ENCODE results near the gene MAPK11.

The MAPK11 gene

DNA sequence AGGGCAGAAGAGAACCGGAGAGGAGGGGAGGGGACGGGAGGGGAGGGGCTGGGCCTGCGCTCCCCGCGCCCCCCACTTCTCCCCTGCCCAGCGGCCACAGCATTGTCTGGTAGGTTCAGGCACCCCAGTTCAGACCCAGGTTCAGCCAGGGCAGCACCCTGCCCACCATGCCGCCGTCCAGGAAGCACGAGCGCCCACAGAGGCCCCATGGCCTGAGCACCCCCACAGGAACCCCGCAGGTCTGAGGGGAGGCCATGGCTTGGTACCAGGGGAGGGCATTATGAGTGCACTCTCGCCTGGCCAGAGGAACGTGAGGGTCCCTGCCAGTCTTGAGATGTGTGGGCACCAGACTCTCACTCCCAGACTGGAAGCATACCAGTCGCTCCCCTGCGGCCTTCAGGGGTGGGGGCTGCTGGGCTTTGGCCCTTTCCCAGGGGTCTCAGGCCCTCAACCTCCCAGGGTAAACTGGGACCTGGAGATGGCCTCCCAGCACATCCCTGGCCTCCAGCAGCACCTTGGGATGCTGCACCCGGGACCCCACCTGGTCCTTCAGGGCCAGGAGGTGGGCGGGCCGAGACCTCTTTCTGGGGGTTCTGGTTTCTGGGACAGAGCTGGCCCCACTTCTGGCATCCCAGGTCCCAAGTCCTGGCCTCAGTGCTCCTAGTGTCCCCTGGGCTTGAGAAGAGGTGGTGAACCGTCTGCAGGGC is 37.9 kb upstream of the MAPK11 start:
- DNase-seq, result no peak

DNA sequence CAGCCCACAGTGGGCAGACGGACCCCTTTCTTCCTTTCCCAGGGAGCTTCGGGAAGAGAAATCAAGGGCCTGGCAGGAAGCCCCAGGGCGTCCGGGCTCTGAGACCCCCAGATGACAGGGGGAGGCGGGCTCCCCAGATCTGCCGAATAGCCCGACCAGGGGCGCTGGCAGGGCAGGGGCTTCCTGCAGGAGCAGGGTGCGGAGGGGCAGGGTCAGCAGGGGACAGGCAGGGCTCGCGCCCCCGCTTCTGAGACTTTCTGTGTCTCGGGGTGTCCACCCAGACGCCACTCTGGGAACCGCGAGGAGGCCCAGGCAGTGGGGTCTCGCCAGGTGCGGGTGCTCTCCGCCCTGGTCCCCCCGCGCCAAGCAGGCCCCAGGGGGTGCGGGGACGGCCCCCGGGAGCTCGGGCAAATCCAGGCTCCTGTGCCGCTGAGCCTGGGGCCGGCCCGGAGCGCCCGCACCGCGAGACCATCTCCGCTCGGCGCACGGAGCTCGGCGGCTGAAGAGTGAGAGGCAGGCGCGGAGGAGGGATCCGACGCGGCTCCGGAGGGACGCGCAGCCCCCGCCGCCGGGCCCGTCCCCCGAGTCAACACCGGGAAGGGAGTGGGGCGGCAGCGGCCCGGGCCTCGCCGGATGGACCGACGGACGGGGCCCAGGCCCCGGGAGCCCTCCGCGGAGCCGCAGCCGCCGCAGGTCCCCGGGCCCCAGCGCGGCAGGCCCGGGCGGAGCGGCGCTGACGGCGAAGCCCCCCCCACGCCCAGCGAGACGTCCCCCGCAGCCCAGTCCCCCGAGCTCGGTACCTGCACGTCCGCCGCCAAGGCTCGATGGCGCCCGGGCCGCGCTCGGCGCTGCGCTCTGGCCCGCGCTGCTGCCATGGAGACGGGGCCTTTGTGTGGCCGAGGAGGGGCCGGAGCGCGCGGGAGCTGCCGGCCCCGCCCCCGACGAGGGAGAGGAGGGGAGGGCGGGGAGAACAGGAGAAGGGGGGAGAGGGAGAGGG is 36.9 kb upstream of the MAPK11 start, which contains the start of gene PLXNB2:
TSS of gene PLXNB2 (minus strand) at position 894 of the 997 bp plus-strand sequence. CDS start 17,062 bp downstream, outside the sequence.
- DNase-seq, result peak; percentile 47

GRCh38 chr22:50305923-50306566 is 35.9 kb upstream of the MAPK11 start:
- peak; percentile 89 for DNase-seq

DNA sequence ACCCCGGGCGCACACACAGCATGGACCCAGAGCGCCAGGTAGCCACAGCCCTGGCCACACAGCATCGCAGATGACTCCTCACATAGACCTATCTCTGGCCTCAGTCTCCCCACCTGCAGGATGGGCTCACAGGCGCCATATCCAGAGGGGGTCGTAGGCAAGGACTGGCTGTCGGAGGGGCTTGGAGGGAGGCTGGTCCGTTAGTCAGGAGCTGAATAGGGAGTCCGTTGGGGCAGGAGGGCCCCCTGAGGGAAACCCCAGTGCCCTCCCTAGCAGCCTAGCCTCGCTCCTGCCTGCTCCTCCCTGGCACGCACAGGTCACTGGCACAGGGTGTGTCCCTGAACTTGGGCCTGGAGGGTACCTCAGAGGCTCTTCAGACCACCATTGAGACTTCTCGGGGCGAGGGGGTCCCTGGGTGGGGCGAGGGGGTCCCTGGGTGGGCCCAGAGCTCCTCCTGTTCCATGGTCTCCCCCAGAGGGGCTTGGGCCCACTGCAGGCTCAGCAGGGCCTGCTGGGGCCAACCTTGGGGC is 35.3 kb upstream of the MAPK11 start:
- DNase-seq, result peak; percentile 77

GRCh38 chr22:50304528-50305392 is 34.6 kb upstream of the MAPK11 start:
- peak; percentile 83 for DNase-seq

GRCh38 chr22:50303848-50304527 is 33.8 kb upstream of the MAPK11 start:
- DNase-seq, result no peak

DNA sequence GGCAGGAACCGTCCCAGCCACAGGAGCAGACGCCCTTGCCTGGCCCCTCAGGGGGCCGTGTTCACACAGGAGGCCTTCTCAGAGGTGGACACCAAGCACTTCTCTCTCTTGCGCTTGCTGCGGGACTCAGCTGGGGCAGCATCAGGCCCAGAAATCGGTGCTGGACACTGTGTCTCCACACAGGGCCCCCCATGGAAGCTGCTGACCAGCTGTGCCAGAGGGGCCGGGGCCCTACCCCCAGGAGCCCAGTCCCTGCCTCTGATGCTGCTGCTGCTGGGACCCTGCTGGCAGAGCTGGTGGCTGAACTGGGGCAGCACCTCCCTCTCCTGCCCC is 33.3 kb upstream of the MAPK11 start:
- no peak for DNase-seq

DNA sequence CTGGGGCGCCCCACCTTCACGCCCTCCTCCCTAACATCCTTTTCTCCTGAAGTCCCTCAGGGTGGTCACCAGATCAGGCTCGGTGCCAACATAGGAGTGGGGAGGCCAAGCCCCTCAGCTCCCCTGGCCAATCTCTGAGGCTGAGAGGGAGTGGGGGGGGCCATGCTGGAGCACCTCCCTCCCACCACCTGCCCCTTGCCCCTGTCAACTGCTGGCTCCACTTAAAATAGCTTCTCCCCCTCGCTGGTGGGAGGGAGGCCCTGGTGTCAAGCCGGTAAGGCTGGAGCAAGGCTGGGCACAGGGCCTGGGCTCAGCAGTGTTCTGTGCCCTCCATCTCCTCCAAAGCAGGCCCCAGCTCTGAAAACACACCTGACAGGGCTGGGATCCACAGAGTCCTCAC is 32.4 kb upstream of the MAPK11 start:
- DNase-seq, result no peak

DNA sequence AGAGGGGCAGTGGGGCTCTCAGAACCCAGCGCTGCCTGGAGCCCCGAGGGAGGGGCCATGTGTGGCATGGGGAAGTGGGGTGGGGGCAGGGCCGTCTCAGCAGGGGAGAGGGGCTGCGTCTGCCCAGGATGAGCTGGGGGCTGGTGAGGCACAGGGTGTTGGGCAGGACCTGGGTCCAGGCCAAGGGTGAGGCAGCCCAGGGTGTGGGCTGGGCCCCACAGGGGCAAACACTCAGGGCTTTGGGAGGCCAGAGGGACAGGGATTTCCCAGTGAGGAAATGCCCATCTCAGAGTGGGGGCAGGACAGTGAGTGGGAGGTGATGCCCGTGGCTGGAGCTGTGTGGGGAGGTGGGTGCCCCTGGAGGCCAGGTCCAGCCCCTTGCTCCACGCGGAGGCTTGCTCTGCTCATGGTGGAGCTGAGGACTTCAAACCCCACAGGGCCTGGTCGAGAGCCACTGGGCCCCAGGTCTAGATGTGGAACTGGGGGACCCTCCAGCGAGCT is 31.9 kb upstream of the MAPK11 start:
- DNase-seq, result no peak

DNA sequence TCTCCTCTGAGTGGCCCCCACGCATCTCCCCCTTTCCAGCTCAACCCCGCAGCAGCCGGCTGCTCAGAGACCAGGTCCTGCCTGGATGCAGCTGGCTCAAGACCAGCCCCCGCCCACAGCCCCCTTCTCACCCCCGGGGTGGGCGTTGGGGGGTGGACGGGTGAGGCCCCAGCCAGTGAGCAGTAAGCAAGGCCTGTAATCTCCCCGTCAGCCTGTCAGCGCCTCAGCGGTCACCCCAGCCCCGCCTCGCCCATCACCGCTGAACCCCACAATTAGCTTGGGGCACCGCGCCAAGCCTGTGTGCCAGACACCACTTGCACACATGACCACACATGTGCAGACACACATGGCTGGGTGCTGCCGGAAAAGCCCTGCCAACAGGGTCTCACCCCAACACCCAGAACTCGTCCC is 31.4 kb upstream of the MAPK11 start:
- DNase-seq, result no peak

GRCh38 chr22:50300620-50301257 is 30.6 kb upstream of the MAPK11 start:
- DNase-seq, result no peak

DNA sequence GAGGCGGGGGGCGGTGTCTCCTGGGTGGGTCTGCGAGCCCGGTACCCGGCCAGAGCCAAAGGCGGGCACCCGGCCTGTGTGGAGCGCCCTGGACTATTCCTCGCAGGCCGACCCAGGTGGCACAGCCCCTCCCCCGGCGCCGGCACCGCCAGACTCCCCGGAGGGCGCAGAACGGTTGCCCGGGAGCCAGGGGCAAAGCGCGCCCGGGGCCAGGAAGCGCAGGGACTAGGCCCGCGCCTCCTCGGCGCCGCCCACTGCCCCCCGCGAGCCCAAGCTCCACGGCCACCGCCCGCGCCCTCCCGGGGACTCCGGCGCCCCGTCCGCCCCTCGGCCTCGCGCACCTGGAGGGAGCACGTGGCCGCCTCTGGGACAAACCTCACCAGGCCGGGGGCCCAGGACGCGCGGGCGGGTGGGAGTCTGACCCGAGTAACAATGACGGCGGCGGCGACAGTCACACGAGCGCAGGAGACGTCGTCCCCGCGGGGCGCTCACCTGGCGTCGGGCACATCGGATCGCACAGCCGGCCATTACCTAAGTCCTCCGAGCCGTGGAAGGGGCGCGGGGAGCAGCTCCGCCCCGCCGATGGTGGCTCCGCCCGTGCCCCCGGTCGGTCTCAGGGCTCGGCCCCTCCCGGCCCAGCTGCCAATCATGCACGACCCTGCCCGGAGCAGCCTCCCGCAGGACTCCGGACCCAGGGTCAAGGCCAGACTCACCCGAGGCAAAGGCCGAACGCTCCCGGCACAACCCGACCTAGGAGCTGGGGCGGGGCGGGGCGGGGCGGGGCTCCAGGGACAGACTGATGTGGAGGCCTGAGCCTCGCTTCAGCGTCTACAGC is 29.8 kb upstream of the MAPK11 start:
- DNase-seq, result no peak

DNA sequence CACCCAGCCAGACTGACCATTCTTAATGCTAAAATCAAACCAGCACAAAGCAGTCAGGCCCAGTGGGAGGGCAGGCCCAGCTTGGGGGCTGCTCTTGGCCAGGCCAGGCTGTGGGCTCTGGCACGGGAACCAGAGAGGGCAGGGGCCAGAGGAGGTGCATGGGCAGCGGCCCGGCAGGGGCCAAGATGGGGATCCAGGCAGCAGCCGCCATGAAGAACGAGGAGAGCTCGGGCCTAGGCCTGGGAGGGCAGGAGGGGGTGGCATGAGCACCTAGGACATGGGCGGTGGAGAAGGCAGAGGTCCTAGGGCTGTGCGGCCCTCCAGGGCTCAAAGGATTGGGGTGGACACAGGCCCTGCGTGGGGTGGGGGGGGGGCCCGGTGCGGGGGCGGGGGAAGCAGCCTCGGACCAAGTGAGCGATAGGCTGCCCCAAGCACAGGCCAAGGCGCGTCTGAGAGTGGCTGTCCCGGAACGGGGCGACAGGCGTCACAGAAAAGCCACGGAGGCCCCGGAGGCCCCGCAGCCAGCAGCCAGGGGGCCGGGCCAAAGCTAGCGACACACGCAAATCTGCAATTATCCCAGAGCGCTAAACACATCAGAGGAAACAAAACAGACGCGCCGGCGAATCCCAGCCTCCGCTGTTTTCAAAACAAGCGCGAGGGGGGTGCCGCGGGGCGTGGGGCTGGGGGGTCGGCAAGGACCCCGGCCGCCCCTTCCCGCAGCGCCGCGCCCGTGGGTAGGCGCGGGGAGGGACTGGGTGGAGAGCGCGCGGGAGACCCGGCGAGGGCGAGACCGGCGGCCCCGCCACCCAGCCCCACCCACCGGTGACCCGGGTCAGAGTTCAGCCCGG is 29.0 kb upstream of the MAPK11 start:
- no peak for DNase-seq

DNA sequence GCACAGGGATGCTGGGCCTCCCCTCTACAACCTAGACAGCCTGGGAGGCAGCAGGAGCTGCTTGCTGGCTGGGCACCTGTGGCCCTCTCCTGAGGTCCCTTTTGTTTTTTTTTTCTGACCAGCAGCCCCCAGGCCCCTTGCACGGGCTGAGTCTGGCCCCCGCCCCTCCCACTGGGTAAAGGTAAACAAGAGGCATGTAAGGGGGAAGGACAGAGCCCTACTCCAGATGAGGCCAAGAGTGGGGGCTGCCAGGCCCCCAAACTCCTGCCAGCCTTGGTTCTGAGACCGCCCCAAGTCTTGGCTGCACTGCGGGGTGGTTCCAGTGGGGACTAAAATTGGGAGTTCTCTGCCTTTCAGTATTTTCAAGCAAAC is 28.1 kb upstream of the MAPK11 start:
- no peak for DNase-seq

- no peak for DNase-seq
These were observed 27.5 kb upstream of the MAPK11 start for GRCh38 chr22:50297510-50298265.

DNA sequence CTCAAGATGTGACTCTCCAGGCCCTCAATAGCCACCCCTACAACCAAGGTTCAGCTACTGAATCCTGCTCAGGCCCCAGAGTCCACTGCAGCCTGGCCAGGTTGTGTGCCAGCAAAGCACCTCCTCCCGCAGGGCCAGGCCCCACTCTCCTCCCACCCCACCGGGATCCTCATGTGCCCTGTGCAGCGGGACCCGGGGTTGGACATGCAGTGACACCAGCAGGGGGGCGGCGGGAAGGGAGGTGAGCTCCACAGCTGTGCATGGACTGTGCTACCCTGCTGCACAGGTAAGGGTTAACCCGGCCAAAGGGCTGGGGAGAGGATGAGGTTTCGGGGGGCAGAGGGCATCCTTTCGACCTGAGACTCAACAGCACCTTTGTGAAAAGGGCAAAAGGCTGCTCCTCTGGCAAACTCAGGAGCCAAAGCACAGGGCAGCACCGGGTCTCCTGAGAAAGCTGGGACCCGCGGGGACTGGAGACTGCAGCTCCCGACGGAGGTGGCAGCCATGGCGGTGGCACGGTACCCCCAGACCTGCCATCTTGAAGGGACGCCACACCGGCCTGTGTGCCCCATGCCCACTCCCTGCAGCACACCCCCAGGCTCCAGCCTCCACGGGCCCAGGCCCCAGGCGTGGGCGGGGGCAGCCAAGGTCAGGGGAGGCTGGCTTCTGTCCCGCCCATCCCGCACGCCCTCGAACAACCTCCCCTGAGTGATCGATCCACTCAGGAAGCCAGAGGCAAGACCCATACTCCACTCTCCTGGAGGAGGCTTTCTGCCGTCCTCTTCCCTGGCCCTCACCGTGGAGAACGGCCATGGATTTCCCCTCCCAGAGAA is 26.7 kb upstream of the MAPK11 start:
- DNase-seq, result no peak

DNA sequence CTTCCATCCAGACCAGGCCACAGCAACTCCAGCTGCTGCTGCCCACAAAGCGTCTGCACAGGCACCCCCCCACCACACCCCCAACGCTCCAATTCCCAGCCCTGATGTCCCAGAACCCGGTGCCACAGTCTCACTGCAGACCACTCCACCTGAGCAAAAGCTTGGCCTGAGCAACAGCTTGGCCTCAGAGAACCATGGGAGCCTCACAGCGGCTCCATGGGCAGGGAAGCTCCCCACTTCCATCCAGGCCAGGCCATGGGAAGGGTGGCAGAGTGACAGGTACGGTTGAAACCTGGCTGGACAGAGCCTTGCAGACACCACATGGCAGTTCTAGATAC is 24.1 kb upstream of the MAPK11 start:
- no peak for DNase-seq

All from NCI-H1694 (cell line).